ENCODE results near the gene TIMM21. TPM values are rescaled to one million over a fixed set of nuclear protein-coding genes. Genes with fewer than 3 reads are reported as not detected.

TIMM21 gene
- polyA plus RNA-seq, 6 donors from 2014 or later: 16.0 to 28.3 (median 19.3) TPM

DNA sequence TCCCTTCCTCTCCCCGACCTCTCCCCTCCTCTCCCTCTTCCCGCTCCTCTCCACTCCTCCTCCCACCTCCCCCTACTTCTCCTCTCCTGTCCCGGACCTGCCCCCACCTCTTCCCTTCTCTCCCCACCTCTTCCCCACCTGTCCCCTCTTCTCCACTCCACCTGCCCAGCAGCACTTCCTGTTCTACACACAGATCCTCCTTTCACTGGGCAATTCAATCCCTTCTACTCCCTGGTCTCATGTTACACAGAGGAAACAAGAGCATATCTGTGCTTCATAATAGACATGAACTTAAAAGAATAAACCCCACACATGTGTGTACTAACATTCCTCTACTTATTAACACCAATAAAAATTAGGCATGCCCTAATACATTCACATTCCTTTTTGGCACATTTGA, 34.8 kb downstream of the TIMM21 start:
- Mint-ChIP-seq H3K9me3 (peaks cover 0 to 3% (median 0%) of the 10 kb centered on the region in 7 donors), H3K27me3 (peaks cover 29 to 71% (median 50%) of the 10 kb centered on the region in 3 donors), H3K36me3 (peaks cover 0 to 7% of the 10 kb centered on the region in 2 donors), H3K4me1 (peaks cover 0 to 3% (median 0%) of the 10 kb centered on the region in 3 donors), H3K4me3 (no peak overlapping the region), H3K27ac (peak overlapping the region in 1 of 6 donors; percentile 43)
- ATAC-seq (ENCODE audit: low read depth in 2 of 2): no peak
- no peak for DNase-seq

- H3K4me1 Mint-ChIP-seq: peaks cover 0 to 3% (median 0%) of the 10 kb centered on the region in 3 donors
Measured at GRCh38 chr18:74184875-74185274, 36.6 kb downstream of the TIMM21 start.

GRCh38 chr18:74185860-74186259, 37.5 kb downstream of the TIMM21 start:
- H3K9me3 Mint-ChIP-seq: peaks cover 0 to 3% (median 0%) of the 10 kb centered on the region in 7 donors
- DNase-seq (no peak), ATAC-seq (ENCODE audit: low read depth in 2 of 2) (no peak)
- H3K27me3 Mint-ChIP-seq: peaks cover 36 to 84% (median 56%) of the 10 kb centered on the region in 3 donors
- no peak overlapping the region for H3K27ac Mint-ChIP-seq
- no peak overlapping the region for H3K4me3 Mint-ChIP-seq
- H3K36me3 Mint-ChIP-seq: no peaks in the 10 kb centered on the region
- H3K4me1 Mint-ChIP-seq: peaks cover 0 to 3% (median 0%) of the 10 kb centered on the region in 3 donors

More at GRCh38 chr18:74184875-74185274, 36.6 kb downstream of the TIMM21 start:
- peaks cover 31 to 86% (median 60%) of the 10 kb centered on the region in 3 donors for H3K27me3 Mint-ChIP-seq
- no peak overlapping the region for H3K4me3 Mint-ChIP-seq
- peaks cover 0 to 4% of the 10 kb centered on the region in 2 donors for H3K36me3 Mint-ChIP-seq
- H3K27ac Mint-ChIP-seq: peak overlapping the region in 1 of 6 donors; percentile 40
- peaks cover 0 to 3% (median 0%) of the 10 kb centered on the region in 7 donors for H3K9me3 Mint-ChIP-seq
- DNase-seq: no peak
- ATAC-seq (ENCODE audit: low read depth in 2 of 2): no peak

DNA sequence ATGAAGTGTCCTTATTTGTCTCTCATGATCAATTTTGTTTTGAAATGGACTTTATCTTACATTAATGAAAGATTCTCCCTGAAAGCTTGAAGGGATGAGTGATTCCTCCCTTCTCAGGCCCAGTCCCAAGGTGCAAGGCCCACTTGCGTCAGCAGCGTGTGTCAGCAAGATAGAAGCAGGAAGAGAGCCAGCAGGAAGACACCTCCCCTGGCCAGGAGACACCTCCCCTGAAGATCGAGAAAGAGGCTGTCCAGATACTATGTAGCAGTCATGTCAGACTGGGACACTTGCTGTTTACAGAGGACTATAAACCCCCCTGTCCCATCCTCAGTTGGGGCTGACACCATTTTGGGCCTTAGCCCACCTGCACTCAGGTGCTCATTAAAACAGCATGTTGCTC, 38.3 kb downstream of the TIMM21 start:
- ATAC-seq (ENCODE audit: low read depth in 2 of 2): no peak

DNA sequence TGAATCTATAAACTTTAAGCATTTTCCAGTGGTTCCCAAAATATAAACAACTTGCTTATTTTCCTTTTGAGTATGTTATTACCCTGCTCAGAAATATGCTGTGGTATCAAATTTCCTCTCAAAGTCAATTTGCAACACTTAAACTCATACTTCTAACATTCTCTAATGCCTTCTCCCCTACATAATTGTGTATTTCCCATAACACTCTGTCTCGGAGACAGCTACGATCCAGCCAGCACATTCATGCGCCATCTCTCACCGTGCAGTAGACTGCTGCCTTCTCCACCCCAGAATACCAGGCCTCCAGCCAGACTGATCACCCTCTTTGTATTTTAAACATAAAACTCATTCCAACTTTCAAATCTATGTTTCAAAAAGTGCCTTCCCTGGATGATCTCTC, 41.8 kb downstream of the TIMM21 start:
- Mint-ChIP-seq H3K27me3 (peaks cover 28 to 63% (median 45%) of the 10 kb centered on the region in 3 donors), H3K27ac (no peak overlapping the region), H3K4me1 (no peaks in the 10 kb centered on the region), H3K36me3 (no peaks in the 10 kb centered on the region), H3K9me3 (peaks cover 0 to 2% (median 0%) of the 10 kb centered on the region in 7 donors), H3K4me3 (no peak overlapping the region)
- DNase-seq (no peak), ATAC-seq (ENCODE audit: low read depth in 2 of 2) (no peak)

More for the DNA sequence above, 38.3 kb downstream of the TIMM21 start:
- Mint-ChIP-seq H3K27me3 (peaks cover 34 to 84% (median 55%) of the 10 kb centered on the region in 3 donors), H3K9me3 (peaks cover 0 to 3% (median 0%) of the 10 kb centered on the region in 7 donors), H3K4me3 (no peak overlapping the region), H3K27ac (no peak overlapping the region), H3K36me3 (no peaks in the 10 kb centered on the region), H3K4me1 (peaks cover 0 to 3% (median 0%) of the 10 kb centered on the region in 3 donors)
- no peak for DNase-seq

- ATAC-seq (ENCODE audit: low read depth in 2 of 2) (no peak), DNase-seq (no peak)
- peaks cover 0 to 2% (median 0%) of the 10 kb centered on the region in 7 donors for H3K9me3 Mint-ChIP-seq
- peaks cover 4 to 7% (median 7%) of the 10 kb centered on the region in 3 donors for H3K4me1 Mint-ChIP-seq
- peaks cover 26 to 55% (median 41%) of the 10 kb centered on the region in 3 donors for H3K27me3 Mint-ChIP-seq
- H3K4me3 Mint-ChIP-seq: no peak overlapping the region
- H3K27ac Mint-ChIP-seq: no peak overlapping the region
- no peaks in the 10 kb centered on the region for H3K36me3 Mint-ChIP-seq
Measured at GRCh38 chr18:74191577-74191976, 43.3 kb downstream of the TIMM21 start.

GRCh38 chr18:74194691-74195090, 46.4 kb downstream of the TIMM21 start:
- peaks cover 7 to 9% (median 7%) of the 10 kb centered on the region in 3 donors for H3K4me1 Mint-ChIP-seq
- no peak for DNase-seq
- H3K4me3 Mint-ChIP-seq: no peak overlapping the region
- H3K9me3 Mint-ChIP-seq: no peaks in the 10 kb centered on the region
- H3K36me3 Mint-ChIP-seq: no peaks in the 10 kb centered on the region
- H3K27me3 Mint-ChIP-seq: peaks cover 13 to 25% (median 20%) of the 10 kb centered on the region in 3 donors
- ATAC-seq (ENCODE audit: low read depth in 2 of 2): no peak
- no peak overlapping the region for H3K27ac Mint-ChIP-seq

- H3K36me3 Mint-ChIP-seq: no peaks in the 10 kb centered on the region
- peak; percentile 90 to 91 for ATAC-seq (ENCODE audit: low read depth in 2 of 2)
- peak overlapping the region; percentile 34 to 89 (median 82) for H3K4me3 Mint-ChIP-seq
- H3K9me3 Mint-ChIP-seq: no peaks in the 10 kb centered on the region
- peaks cover 7 to 9% (median 7%) of the 10 kb centered on the region in 3 donors for H3K4me1 Mint-ChIP-seq
- peak; percentile 70 for DNase-seq
- peak overlapping the region in 5 of 6 donors; percentile 55 to 94 (median 80) for H3K27ac Mint-ChIP-seq
- H3K27me3 Mint-ChIP-seq: peaks cover 6 to 10% (median 10%) of the 10 kb centered on the region in 3 donors
Measured at GRCh38 chr18:74196220-74197119, 48.1 kb downstream of the TIMM21 start.

DNA sequence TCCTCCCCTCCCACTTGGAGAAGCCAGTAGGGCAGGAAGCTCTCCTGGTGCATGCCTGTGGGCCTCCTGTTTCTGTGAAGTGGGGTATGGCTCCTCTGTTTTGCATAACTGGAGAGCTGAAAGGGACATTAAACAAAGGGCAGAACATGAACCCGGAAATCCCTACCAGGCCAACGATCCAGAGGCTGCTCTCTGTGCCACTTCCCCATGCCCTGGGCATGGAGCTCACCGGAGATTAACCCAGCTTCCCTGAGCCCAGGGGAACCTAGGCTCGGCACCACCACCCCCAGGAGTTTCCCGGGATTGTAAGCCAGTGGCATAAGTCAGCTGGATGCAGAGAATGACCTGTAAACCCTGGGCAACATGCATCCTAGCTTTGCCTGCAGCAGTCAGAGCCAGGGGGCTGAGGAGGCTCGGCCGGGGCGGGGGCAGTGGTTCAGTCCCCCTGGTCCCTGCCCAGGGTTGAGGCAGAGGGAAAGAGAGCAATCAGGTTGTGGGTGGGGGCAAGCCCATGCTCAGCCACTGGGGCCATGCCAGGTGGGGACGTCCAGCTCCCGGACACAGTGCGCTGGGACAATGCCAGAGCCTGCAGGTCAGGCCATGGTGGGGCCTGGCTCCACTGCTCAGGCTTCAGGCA, 49.5 kb downstream of the TIMM21 start:
- DNase-seq (no peak), ATAC-seq (ENCODE audit: low read depth in 2 of 2) (no peak)
- H3K4me1 Mint-ChIP-seq: peaks cover 7 to 9% (median 7%) of the 10 kb centered on the region in 3 donors
- H3K9me3 Mint-ChIP-seq: no peaks in the 10 kb centered on the region
- H3K27ac Mint-ChIP-seq: no peak overlapping the region
- no peak overlapping the region for H3K4me3 Mint-ChIP-seq
- peaks cover 6 to 9% (median 8%) of the 10 kb centered on the region in 3 donors for H3K27me3 Mint-ChIP-seq
- no peaks in the 10 kb centered on the region for H3K36me3 Mint-ChIP-seq

DNA sequence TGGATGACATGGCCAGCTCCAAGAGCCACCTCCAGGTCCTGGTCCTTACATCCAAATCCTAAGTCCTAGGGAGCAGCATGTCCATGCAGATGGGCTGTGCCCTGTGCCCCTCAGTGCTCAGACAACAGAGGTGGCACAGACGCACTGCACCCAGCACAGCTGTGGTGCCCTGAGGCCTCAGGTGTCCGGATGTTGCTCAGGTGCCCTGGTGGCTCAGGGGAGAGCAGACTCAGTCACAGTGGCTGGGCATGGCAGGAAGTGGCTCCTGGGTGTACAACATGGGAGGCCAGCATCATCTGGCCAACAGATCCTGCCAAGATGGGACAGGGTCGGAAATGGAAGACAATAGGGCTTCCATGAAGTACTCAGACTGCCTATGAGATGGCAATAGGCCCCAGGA, 50.1 kb downstream of the TIMM21 start:
- peak overlapping the region in 2 of 6 donors; percentile 54 to 76 for H3K27ac Mint-ChIP-seq
- H3K4me1 Mint-ChIP-seq: peaks cover 7 to 9% (median 7%) of the 10 kb centered on the region in 3 donors
- H3K27me3 Mint-ChIP-seq: peaks cover 6 to 9% (median 7%) of the 10 kb centered on the region in 3 donors

GRCh38 chr18:74200780-74201179, 52.5 kb downstream of the TIMM21 start:
- no peak overlapping the region for H3K4me3 Mint-ChIP-seq
- DNase-seq (no peak), ATAC-seq (ENCODE audit: low read depth in 2 of 2) (no peak)
- H3K36me3 Mint-ChIP-seq: no peaks in the 10 kb centered on the region
- H3K27ac Mint-ChIP-seq: no peak overlapping the region
- H3K27me3 Mint-ChIP-seq: peaks cover 0 to 3% (median 0%) of the 10 kb centered on the region in 3 donors
- peaks cover 7 to 10% (median 7%) of the 10 kb centered on the region in 3 donors for H3K4me1 Mint-ChIP-seq
- H3K9me3 Mint-ChIP-seq: no peaks in the 10 kb centered on the region

More for the DNA sequence above, 50.1 kb downstream of the TIMM21 start:
- no peak for ATAC-seq (ENCODE audit: low read depth in 2 of 2)
- Mint-ChIP-seq H3K4me3 (peak overlapping the region in 1 of 8 donors; percentile 47), H3K9me3 (no peaks in the 10 kb centered on the region), H3K36me3 (no peaks in the 10 kb centered on the region)
- DNase-seq: no peak

- Mint-ChIP-seq H3K9me3 (no peaks in the 10 kb centered on the region), H3K36me3 (no peaks in the 10 kb centered on the region), H3K27ac (peak overlapping the region in 1 of 6 donors; percentile 59), H3K4me3 (no peak overlapping the region), H3K27me3 (peaks cover 0 to 6% (median 0%) of the 10 kb centered on the region in 3 donors), H3K4me1 (peaks cover 0 to 4% (median 0%) of the 10 kb centered on the region in 3 donors)
- DNase-seq (no peak), ATAC-seq (ENCODE audit: low read depth in 2 of 2) (no peak)
Measured at GRCh38 chr18:74203811-74204210, 55.5 kb downstream of the TIMM21 start.

GRCh38 chr18:74204526-74205152, 56.3 kb downstream of the TIMM21 start:
- H3K9me3 Mint-ChIP-seq: no peaks in the 10 kb centered on the region
- no peak overlapping the region for H3K4me3 Mint-ChIP-seq
- ATAC-seq (ENCODE audit: low read depth in 2 of 2) (no peak), DNase-seq (no peak)
- no peaks in the 10 kb centered on the region for H3K36me3 Mint-ChIP-seq
- H3K27me3 Mint-ChIP-seq: peaks cover 0 to 6% (median 0%) of the 10 kb centered on the region in 3 donors
- H3K4me1 Mint-ChIP-seq: peaks cover 0 to 3% (median 0%) of the 10 kb centered on the region in 3 donors
- peak overlapping the region in 1 of 6 donors; percentile 27 for H3K27ac Mint-ChIP-seq
